ENCODE results near the gene XRCC4.

XRCC4 gene

GRCh38 chr5:83377131-83377865 lies 300.0 kb downstream of the XRCC4 start:
- no peak for DNase-seq (ENCODE audit: low read depth in 3 of 3, low spot score in 1 of 3)

GRCh38 chr5:83378624-83379289 lies 301.4 kb downstream of the XRCC4 start:
- no peak for DNase-seq (ENCODE audit: low read depth in 3 of 3, low spot score in 1 of 3)

GRCh38 chr5:83385812-83386211 lies 308.5 kb downstream of the XRCC4 start:
- no peak for DNase-seq (ENCODE audit: low read depth in 3 of 3, low spot score in 1 of 3)

- no peak for DNase-seq (ENCODE audit: low read depth in 3 of 3, low spot score in 1 of 3)
Measured at GRCh38 chr5:83387041-83387440, 309.7 kb downstream of the XRCC4 start.

- no peak for DNase-seq (ENCODE audit: low read depth in 3 of 3, low spot score in 1 of 3)
Measured at GRCh38 chr5:83388608-83389007, 311.3 kb downstream of the XRCC4 start.

- no peak for DNase-seq (ENCODE audit: low read depth in 3 of 3, low spot score in 1 of 3)
Measured at GRCh38 chr5:83392766-83393503, 315.6 kb downstream of the XRCC4 start.

- DNase-seq (ENCODE audit: low read depth in 3 of 3, low spot score in 1 of 3): no peak
Measured at GRCh38 chr5:83393504-83393866, 316.1 kb downstream of the XRCC4 start.

GRCh38 chr5:83394190-83394589 lies 316.8 kb downstream of the XRCC4 start:
- DNase-seq (ENCODE audit: low read depth in 3 of 3, low spot score in 1 of 3): no peak

- DNase-seq (ENCODE audit: low read depth in 3 of 3, low spot score in 1 of 3): no peak
Measured at GRCh38 chr5:83396662-83397061, 319.3 kb downstream of the XRCC4 start.

GRCh38 chr5:83397658-83398057 lies 320.3 kb downstream of the XRCC4 start:
- no peak for DNase-seq (ENCODE audit: low read depth in 3 of 3, low spot score in 1 of 3)

- DNase-seq (ENCODE audit: low read depth in 3 of 3, low spot score in 1 of 3): no peak
Measured at GRCh38 chr5:83400241-83400640, 322.9 kb downstream of the XRCC4 start.

GRCh38 chr5:83400701-83401100 lies 323.4 kb downstream of the XRCC4 start:
- DNase-seq (ENCODE audit: low read depth in 3 of 3, low spot score in 1 of 3): no peak

GRCh38 chr5:83401122-83401731 lies 323.9 kb downstream of the XRCC4 start:
- DNase-seq (ENCODE audit: low read depth in 3 of 3, low spot score in 1 of 3): no peak

- no peak for DNase-seq (ENCODE audit: low read depth in 3 of 3, low spot score in 1 of 3)
Measured at GRCh38 chr5:83401775-83402174, 324.4 kb downstream of the XRCC4 start.
